ENCODE measurements around the gene CD300H.

CD300H gene

DNA sequence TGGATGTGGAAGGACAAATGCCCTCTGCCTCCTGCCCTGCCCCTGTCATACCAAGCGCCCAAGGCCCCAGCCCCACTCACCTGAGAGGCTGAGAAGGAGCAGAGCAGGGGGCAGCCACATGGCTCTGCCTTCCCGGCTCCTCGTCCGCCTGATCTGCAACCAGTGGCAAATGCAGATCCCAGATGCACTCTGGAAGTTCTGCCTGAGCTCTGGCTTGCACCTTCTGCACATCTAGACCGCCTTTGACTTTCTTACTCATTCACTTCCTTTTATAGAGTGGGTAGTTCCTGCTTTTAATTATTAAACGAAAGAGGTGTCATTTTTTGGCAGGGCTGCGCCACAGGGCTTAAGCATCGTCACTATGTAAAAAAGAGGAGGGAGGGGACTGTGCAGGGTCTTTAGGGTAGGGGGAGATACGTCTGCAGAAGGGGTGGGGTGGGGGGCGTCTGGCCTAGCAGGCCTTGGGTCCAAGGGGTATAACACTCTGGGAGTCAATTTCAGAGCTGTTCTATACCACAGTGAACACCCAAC lies 36.0 kb downstream of the CD300H start, which contains the start of gene CD300LB:
Gene CD300LB, minus strand, starts transcription at position 245 of the 531 bp plus-strand sequence. Its CDS starts 125 bp downstream, at position 120.
- Mint-ChIP-seq H3K4me1 (peaks cover 17% of the 10 kb centered on the region), H3K27ac (no peak within 1 kb of the TSS), H3K9me3 (no peaks in the 10 kb centered on the region), H3K36me3 (ENCODE audit: low read depth) (no peaks in the 10 kb centered on the region), H3K4me3 (peak within 1 kb of the TSS; percentile 8), H3K27me3 (peaks cover 36% of the 10 kb centered on the region)
- ATAC-seq (no peak), DNase-seq (no peak)

DNA sequence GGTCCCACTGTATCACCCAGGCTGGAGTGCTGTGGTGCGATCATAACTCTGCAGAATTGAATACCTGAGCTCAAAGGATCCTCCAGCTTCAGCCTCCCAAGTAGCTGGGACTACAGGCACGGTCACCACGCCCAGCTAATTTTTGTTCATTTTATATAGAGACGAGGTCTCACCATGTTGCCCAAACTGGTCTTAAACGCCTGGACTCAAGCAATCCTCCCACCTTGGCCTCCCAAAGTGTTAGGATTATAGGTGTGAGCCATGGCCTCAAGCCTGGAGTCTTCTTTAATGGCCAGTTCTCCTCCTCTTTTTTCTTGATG lies 36.5 kb downstream of the CD300H start:
- DNase-seq, result no peak
- Mint-ChIP-seq H3K9me3 (no peaks in the 10 kb centered on the region), H3K27ac (no peak overlapping the region), H3K4me3 (no peak overlapping the region), H3K4me1 (peaks cover 17% of the 10 kb centered on the region), H3K36me3 (ENCODE audit: low read depth) (no peaks in the 10 kb centered on the region), H3K27me3 (peaks cover 36% of the 10 kb centered on the region)
- no peak for ATAC-seq

DNA sequence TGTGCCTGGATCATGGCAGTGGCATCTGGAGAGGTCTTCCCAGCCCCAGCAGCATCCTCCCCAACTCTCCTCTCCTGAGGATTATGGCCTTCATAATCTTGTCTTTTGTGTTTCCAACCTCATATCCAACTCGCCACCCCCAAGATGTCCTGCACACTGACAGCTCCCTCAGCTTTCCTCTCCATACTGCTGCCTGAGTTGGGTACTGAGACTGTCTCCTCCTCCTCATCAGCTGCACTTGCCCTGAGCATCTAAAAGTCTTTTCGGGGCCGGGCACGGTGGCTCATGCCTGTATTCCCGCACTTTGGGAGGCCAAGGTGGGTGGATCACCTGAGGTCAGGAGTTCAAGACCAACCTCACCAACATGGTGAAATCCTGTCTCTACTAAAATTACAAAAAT lies 38.1 kb downstream of the CD300H start:
- peaks cover 17% of the 10 kb centered on the region for H3K4me1 Mint-ChIP-seq

DNA sequence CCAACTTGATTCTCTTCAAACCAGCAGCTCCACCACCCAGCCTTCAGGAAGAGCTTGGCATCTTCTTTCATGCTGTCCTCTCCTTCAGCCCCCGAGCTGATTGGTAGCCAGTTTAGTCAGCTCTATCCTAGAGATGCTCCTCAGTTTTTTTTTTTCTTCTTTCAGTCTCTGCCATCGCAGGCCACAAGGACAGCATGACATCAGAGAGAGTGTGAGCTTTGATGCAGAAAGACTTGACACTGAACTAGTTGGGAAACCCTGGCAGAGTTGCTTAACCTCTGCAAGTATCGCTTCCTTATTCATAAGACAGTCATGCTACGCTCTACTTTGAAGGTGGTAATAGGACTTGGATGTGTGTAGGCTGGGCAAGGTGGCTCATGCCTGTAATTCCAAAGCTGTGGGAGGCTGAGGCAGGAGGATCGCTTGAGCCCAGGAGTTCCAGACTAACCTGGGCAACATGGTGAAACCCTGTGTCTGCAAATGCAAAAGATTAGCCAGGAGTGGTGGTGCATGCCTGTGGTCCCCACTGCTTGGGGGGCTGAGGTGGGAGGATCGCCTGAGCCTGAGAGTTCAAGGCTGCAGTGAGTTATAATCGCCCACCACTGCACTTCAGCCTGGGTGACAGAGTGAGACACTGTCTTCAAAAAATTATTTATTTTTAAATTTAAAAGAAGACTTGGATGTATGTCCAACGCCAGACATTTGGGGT lies 38.7 kb downstream of the CD300H start:
- no peak overlapping the region for H3K4me3 Mint-ChIP-seq

More for the DNA sequence above, 38.1 kb downstream of the CD300H start:
- DNase-seq, result no peak
- no peaks in the 10 kb centered on the region for H3K9me3 Mint-ChIP-seq
- H3K27me3 Mint-ChIP-seq, result peaks cover 29% of the 10 kb centered on the region
- no peak overlapping the region for H3K4me3 Mint-ChIP-seq
- no peak overlapping the region for H3K27ac Mint-ChIP-seq
- H3K36me3 Mint-ChIP-seq (ENCODE audit: low read depth), result no peaks in the 10 kb centered on the region
- no peak for ATAC-seq

DNA sequence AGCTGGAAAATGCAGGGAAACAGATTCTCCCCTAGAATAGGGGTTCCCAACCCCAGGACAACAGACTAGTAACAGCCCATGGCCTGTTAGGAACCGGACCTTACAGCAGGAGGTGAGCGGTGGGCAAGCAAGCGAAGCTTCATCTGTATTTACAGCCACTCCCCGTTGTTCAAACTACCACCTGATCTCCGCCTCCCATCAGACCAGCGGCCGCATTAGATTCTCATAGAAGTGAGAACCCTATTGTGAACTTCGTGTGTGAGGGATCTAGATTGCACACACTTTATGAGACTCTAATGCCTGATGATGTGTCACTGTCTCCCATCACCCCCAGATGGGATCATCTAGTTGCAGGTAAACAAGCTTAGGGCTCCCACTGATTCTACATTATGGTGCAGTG lies 39.6 kb downstream of the CD300H start:
- no peak for DNase-seq
- no peaks in the 10 kb centered on the region for H3K9me3 Mint-ChIP-seq
- H3K4me3 Mint-ChIP-seq, result no peak overlapping the region
- no peak for ATAC-seq
- H3K27me3 Mint-ChIP-seq, result peaks cover 28% of the 10 kb centered on the region
- H3K27ac Mint-ChIP-seq, result no peak overlapping the region
- H3K4me1 Mint-ChIP-seq, result peaks cover 14% of the 10 kb centered on the region
- H3K36me3 Mint-ChIP-seq (ENCODE audit: low read depth), result no peaks in the 10 kb centered on the region

More for the DNA sequence above, 38.7 kb downstream of the CD300H start:
- no peaks in the 10 kb centered on the region for H3K36me3 Mint-ChIP-seq (ENCODE audit: low read depth)
- no peaks in the 10 kb centered on the region for H3K9me3 Mint-ChIP-seq
- peaks cover 31% of the 10 kb centered on the region for H3K27me3 Mint-ChIP-seq
- DNase-seq, result no peak
- ATAC-seq, result peak; percentile 52
- no peak overlapping the region for H3K27ac Mint-ChIP-seq
- peaks cover 17% of the 10 kb centered on the region for H3K4me1 Mint-ChIP-seq

DNA sequence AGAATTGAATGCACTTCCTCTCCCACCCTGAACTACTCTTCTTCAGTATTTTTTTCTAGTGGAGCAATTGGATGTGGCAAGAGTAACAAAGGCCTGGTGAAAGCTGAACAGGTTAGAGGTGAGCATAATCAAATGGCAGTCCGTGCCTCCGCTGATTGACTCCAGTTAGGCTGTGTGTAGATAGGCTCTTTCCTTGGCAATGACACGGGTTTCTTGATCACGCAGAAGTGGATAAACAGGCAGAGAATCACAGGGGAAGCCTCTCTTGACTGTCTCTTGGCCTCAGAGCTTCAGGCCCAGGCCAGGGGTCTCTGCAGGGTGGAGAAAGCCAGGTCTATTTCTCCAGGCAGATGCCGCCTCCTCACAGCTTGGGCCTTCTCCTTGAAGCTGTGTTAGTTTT lies 40.2 kb downstream of the CD300H start:
- H3K27me3 Mint-ChIP-seq, result peaks cover 27% of the 10 kb centered on the region
- no peak for DNase-seq
- no peak overlapping the region for H3K27ac Mint-ChIP-seq
- no peak for ATAC-seq
- H3K4me3 Mint-ChIP-seq, result no peak overlapping the region
- H3K9me3 Mint-ChIP-seq, result no peaks in the 10 kb centered on the region
- H3K36me3 Mint-ChIP-seq (ENCODE audit: low read depth), result no peaks in the 10 kb centered on the region
- H3K4me1 Mint-ChIP-seq, result peaks cover 8% of the 10 kb centered on the region

DNA sequence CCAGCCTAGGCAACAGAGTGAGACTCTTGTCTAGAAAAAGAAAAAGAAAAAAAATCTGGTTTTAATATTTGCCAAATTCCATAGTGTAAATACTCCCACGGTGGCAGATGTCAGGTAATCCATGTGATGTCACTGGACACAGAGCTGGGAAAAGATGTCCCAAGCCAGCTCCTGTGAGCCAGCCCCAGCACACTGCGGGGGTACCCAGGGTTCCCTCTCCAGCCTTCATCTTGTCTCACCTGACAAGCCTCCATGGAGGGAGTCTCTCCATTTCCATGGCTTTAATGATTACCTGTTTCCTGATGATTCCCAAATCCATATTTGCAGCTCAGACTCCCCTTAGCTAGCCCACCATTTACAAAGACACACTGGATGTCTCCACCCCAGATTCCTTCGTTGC lies 40.6 kb downstream of the CD300H start:
- Mint-ChIP-seq H3K27ac (no peak overlapping the region), H3K4me3 (no peak overlapping the region), H3K4me1 (peaks cover 8% of the 10 kb centered on the region), H3K27me3 (peaks cover 30% of the 10 kb centered on the region), H3K36me3 (ENCODE audit: low read depth) (no peaks in the 10 kb centered on the region), H3K9me3 (no peaks in the 10 kb centered on the region)
- ATAC-seq (no peak), DNase-seq (no peak)

DNA sequence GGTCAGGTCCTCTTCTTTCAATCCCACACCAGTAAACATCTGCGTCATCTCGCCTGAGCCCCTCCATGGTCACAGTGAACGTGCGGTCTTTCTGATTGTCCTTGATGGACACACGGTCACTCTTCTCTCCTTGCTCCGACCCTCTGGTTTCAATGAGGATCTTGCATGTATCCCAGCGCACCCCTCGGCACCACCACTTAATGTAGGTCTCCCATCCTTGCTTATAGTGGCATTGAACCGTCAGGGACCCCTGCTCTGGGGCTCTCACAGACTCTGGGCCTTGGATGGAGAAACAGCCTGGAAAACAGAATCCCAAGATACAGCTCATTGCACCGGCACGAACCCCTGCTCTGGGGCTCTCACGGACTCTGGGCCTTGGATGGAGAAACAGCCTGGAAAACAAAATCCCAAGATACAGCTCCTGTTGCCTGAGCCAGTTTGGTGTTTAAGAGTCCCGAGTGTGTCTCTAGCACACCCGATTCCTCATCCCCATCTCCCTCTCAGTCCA lies 41.5 kb downstream of the CD300H start:
- H3K27me3 Mint-ChIP-seq, result peaks cover 33% of the 10 kb centered on the region

DNA sequence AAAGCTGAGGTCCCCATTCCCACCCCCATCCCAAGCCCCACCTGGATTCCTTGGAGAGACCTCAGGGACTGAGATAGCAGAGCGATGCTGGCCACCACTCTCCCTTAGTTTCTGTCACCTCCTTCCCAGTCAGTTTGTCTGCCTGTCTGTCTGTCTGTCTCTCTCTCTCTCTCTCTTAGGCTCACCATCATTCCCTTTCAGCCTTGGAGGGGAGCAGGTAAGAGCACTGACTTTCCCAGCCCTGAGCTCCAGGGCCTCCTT lies 41.9 kb downstream of the CD300H start:
- Mint-ChIP-seq H3K4me1 (peaks cover 18% of the 10 kb centered on the region), H3K27me3 (peaks cover 31% of the 10 kb centered on the region), H3K9me3 (peaks cover 3% of the 10 kb centered on the region), H3K4me3 (no peak overlapping the region), H3K36me3 (ENCODE audit: low read depth) (no peaks in the 10 kb centered on the region), H3K27ac (no peak overlapping the region)
- ATAC-seq, result no peak
- no peak for DNase-seq

More for the DNA sequence above, 41.5 kb downstream of the CD300H start:
- H3K27ac Mint-ChIP-seq, result no peak overlapping the region
- DNase-seq, result no peak
- H3K9me3 Mint-ChIP-seq, result peaks cover 2% of the 10 kb centered on the region
- no peak overlapping the region for H3K4me3 Mint-ChIP-seq
- peaks cover 14% of the 10 kb centered on the region for H3K4me1 Mint-ChIP-seq
- H3K36me3 Mint-ChIP-seq (ENCODE audit: low read depth), result no peaks in the 10 kb centered on the region
- ATAC-seq, result no peak

DNA sequence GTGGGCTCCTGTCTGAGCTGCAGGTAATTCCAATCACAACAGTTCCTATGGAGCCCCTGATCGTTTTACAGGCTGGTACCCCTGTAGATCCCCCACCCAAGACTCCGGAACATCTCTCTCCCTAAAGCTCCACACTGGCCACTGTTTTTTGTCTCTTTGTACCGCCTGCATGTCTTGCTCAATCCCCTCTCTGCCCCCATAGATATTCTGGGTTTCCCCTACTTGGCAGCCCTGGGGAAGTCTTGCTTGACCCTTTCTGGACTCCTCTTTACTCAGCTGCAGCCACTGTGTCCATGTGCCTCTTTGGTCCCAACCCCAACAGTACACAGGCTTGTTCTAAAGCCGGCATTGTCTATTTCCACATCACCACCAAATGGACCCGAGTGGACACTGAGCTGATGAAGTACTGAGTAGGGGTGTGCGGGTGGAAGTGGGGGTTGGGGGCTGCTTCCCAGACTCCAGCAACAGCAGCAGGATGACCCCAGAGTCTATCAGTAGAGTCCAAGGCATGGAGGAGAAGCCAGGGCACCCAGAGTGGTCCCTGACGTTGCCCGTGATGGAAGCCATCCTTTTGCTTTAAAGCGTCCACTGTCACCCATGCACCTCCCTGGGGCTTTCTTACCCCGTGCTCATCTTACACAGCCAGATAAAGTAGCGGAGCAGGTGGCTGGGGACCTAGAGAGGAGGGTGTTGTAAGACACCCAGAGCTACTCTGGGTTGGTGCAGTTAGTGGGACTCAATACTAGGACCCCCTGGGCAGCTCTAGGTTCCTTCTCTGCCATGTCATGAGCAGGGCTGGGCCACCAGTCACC lies 42.5 kb downstream of the CD300H start:
- peaks cover 31% of the 10 kb centered on the region for H3K27me3 Mint-ChIP-seq
- no peak overlapping the region for H3K27ac Mint-ChIP-seq
- ATAC-seq, result no peak
- no peak overlapping the region for H3K4me3 Mint-ChIP-seq
- no peak for DNase-seq
- H3K9me3 Mint-ChIP-seq, result peaks cover 5% of the 10 kb centered on the region
- peaks cover 23% of the 10 kb centered on the region for H3K4me1 Mint-ChIP-seq
- H3K36me3 Mint-ChIP-seq (ENCODE audit: low read depth), result no peaks in the 10 kb centered on the region

DNA sequence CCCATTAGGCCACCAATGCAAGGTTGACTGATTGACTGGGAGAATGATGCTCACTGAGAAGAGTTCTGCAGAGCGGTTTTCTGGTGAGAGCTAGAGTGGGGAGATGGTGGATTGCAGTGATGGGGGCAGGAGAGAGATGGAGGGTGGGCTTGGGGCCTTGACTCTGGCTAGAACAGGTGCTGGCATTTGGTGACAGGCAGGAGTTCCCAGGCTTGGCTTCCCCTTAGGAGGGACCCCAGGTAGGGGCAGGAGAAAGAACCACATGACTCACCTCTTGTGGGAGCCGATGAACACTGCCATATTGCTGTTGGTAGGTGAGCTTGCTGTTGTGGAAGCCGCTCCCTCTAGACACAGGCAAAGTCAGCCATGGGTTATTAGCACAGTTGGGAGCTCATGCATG lies 44.0 kb downstream of the CD300H start:
- DNase-seq, result no peak
- H3K27me3 Mint-ChIP-seq, result peaks cover 30% of the 10 kb centered on the region
- no peak overlapping the region for H3K27ac Mint-ChIP-seq
- H3K4me3 Mint-ChIP-seq, result no peak overlapping the region
- peaks cover 22% of the 10 kb centered on the region for H3K4me1 Mint-ChIP-seq
- no peak for ATAC-seq
- no peaks in the 10 kb centered on the region for H3K36me3 Mint-ChIP-seq (ENCODE audit: low read depth)
- H3K9me3 Mint-ChIP-seq, result peaks cover 11% of the 10 kb centered on the region

DNA sequence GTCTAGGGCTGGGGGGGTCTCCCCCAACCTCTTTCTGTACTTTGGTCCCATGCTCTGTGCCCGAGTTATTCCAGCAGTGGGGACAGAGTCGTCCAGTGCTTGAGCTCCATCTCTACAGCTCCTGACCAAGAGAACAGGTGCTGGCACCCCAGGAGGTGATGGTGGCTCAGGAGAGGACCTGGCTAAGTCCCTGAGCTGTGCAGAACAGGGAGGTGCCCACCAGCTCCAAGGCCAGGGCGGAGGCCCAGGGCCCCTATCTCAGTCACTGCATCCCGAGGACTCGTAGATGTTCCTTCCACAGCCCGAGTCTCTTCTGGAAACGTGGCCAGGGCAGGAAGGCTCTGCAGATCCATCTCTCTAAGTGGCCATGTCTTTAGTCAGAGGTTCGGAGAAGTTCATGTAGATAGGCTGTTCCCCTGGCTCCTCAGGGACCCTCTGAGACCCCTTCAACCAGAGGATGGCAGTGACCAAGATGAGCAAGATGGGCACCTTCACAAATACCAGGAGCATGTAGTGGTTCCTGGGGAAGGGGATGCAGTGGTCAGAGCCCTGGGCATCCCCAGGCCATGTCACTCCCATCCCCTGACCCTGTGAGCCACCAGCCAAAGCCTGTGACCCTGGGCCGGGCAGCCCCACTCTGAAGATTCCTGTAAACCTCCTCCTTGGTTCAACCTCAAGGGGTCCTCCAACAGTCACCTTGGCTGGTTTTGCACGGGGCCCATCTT lies 44.8 kb downstream of the CD300H start:
- Mint-ChIP-seq H3K4me3 (no peak overlapping the region), H3K4me1 (peaks cover 21% of the 10 kb centered on the region), H3K36me3 (ENCODE audit: low read depth) (no peaks in the 10 kb centered on the region), H3K27ac (no peak overlapping the region), H3K9me3 (peaks cover 16% of the 10 kb centered on the region), H3K27me3 (peaks cover 30% of the 10 kb centered on the region)
- ATAC-seq, result no peak
- DNase-seq, result no peak

DNA sequence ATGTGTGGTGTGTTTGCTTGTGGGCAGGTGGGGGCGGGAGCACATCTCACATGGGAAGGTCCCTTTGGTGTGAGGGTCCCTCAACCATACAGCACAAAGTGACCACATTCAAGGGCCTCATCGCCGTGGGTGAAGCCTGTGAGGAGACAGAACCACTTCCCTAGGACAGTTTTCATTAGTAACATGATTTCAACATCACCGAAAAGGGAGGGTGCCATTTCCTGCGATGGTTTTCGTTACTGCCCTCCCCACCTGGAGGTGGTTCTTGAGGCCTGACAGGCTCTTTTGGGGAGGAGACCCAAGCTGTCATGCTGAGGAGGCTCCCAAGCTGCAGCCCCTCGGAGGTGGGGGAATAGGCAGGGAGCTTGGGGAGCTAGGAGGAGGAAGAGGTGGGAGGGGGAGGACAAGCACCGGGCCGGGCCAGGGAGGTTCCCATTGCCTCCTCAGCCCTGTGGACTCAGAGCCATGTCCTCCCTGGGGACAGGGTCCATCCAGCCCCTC lies 45.6 kb downstream of the CD300H start:
- Mint-ChIP-seq H3K27me3 (peaks cover 31% of the 10 kb centered on the region), H3K4me3 (no peak overlapping the region), H3K4me1 (peaks cover 21% of the 10 kb centered on the region), H3K36me3 (ENCODE audit: low read depth) (no peaks in the 10 kb centered on the region), H3K9me3 (peaks cover 16% of the 10 kb centered on the region), H3K27ac (peak overlapping the region; percentile 31)
- ATAC-seq (peak; percentile 30), DNase-seq (peak; percentile 27)

DNA sequence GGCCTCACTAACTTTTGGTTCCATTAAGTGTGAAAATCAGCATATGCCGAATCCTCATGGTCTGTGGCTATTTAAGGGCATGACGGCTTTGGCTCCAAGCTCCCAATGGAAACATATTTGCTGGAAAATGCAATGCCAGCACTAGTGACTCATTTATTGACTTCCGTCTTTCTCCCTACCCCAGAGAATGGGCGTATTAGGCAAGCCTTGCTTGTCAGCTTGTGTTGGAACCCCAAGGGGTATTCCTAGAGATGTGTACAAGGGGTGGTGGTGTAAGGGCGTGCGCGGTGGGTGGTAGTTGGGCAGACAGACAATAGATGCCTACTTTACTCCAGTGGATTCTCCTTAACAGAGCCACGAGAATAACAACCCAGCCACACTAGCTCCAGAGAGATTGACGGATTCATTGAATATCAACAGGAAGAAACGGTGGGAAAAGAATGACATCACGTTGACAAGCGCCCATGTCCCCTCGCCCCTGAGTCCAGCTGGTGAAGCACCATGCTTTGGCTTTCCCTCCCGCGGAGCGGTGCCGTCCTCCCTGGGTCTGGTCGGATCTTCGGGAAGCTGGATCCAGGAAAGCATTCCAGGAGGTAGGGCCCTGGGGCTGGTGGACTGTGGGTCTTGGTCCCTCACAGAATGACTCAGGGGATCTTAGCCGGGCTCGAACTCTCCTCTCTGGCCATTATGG lies 46.4 kb downstream of the CD300H start:
- ATAC-seq (no peak), DNase-seq (no peak)
- peaks cover 31% of the 10 kb centered on the region for H3K27me3 Mint-ChIP-seq
- peaks cover 16% of the 10 kb centered on the region for H3K9me3 Mint-ChIP-seq
- no peaks in the 10 kb centered on the region for H3K36me3 Mint-ChIP-seq (ENCODE audit: low read depth)
- peaks cover 21% of the 10 kb centered on the region for H3K4me1 Mint-ChIP-seq
- H3K4me3 Mint-ChIP-seq, result no peak overlapping the region
- no peak overlapping the region for H3K27ac Mint-ChIP-seq
